Central memory CD8-positive, alpha-beta T cell (primary cell): ENCODE results near the gene LRRC45.
A peak's percentile ranks its signal among the peaks of the same experiment; 100 is the strongest.

Experiments
- ATAC-seq: fragments of 150-1000 bp; cut with Tn5 transposase; replicated peaks from 2 replicates; pipeline ENCODE4 v1.10.0; 2022; ENCODE audit warnings: mild to moderate bottlenecking, moderate FRiP score, moderate number of reproducible peaks; ENCODE audit not compliant: poor library complexity, severe bottlenecking; ENCODE audit errors: extremely low read depth
- DNase-seq, 2 donors: peaks; one replicate each; pipeline ENCODE4 v3.0.0; 2021; ENCODE audit warnings: low spot score in 2 of 2
- H3K27ac Mint-ChIP-seq: one replicate; pipeline ENCODE4 v1.8.0; 2022; ENCODE audit warnings: low read depth, mild to moderate bottlenecking, moderate library complexity, mixed read lengths
- H3K27me3 Mint-ChIP-seq: one replicate; pipeline ENCODE4 v1.8.0; 2022; ENCODE audit warnings: mixed read lengths
- H3K36me3 Mint-ChIP-seq: one replicate; pipeline ENCODE4 v1.8.0; 2022; ENCODE audit warnings: mild to moderate bottlenecking, moderate library complexity, mixed read lengths; ENCODE audit not compliant: insufficient read depth
- H3K4me1 Mint-ChIP-seq: one replicate; pipeline ENCODE4 v1.8.0; 2022; ENCODE audit warnings: mixed read lengths
- H3K4me3 Mint-ChIP-seq: one replicate; pipeline ENCODE4 v1.8.0; 2022; ENCODE audit warnings: mild to moderate bottlenecking, moderate library complexity, mixed read lengths
- H3K9me3 Mint-ChIP-seq: one replicate; pipeline ENCODE4 v1.8.0; 2022; ENCODE audit warnings: mixed read lengths

The LRRC45 gene

DNA sequence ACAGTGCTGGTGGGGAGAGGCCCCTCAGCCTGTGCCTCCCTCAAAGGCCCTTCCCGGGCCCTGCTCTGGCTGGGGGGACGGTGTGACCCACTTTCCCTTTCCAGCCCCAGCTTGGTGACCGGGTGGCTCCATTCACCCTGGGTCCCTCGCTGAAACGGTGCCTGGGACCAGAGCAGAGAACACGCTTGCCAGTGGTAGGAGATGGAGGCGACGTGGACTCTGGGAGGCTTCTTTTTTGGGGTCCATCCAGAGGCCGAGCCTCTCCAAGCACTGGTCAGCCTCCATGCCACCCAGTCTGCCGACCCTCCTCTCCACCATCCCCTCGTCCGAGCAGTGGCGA, 8.2 kb upstream of the LRRC45 start:
- DNase-seq: no peak
- Mint-ChIP-seq H3K4me1 (peaks cover under 1% of the 10 kb centered on the region), H3K9me3 (no peaks in the 10 kb centered on the region)

DNA sequence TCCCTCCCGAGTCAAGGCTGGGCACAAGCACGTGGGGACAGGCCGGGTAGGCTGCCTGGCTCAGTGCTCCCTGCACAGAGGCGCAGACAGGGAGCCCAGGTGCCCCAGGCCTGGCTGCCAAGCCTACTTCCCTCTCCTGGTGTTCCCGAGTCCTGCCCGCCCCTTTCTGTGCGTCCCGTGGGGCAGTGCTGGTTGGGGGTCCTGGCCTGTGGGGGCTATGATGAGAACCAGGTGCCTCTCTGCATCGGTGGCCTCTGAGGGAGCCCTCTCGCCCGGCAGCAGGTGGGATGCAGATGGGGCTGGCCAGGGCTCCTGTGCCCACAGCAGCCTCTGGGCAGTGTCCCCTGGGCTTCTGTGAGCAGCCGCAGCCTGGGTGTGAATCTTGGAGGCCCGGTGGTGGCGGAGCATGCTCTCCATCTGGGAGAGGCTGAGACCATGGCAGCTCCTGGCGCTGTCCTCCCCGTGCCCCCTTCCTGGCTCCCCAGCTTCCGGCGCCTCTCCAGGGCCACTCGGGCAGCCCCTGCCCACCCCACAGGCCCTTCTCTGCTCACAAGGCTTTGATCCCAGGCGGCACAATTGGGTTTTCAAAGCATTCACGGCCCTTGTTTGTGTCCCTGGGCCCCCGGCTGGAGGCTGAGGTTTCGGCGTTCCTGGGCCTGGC, 7.7 kb upstream of the LRRC45 start:
- H3K9me3 Mint-ChIP-seq: no peaks in the 10 kb centered on the region
- H3K36me3 Mint-ChIP-seq: no peaks in the 10 kb centered on the region
- no peak overlapping the region for H3K27ac Mint-ChIP-seq
- peaks cover 6% of the 10 kb centered on the region for H3K4me1 Mint-ChIP-seq
- H3K4me3 Mint-ChIP-seq: no peak overlapping the region
- ATAC-seq: no peak
- no peaks in the 10 kb centered on the region for H3K27me3 Mint-ChIP-seq
- no peak for DNase-seq

More for the DNA sequence above, 8.2 kb upstream of the LRRC45 start:
- no peaks in the 10 kb centered on the region for H3K36me3 Mint-ChIP-seq
- no peak for ATAC-seq
- H3K27ac Mint-ChIP-seq: no peak overlapping the region
- no peak overlapping the region for H3K4me3 Mint-ChIP-seq
- no peaks in the 10 kb centered on the region for H3K27me3 Mint-ChIP-seq

DNA sequence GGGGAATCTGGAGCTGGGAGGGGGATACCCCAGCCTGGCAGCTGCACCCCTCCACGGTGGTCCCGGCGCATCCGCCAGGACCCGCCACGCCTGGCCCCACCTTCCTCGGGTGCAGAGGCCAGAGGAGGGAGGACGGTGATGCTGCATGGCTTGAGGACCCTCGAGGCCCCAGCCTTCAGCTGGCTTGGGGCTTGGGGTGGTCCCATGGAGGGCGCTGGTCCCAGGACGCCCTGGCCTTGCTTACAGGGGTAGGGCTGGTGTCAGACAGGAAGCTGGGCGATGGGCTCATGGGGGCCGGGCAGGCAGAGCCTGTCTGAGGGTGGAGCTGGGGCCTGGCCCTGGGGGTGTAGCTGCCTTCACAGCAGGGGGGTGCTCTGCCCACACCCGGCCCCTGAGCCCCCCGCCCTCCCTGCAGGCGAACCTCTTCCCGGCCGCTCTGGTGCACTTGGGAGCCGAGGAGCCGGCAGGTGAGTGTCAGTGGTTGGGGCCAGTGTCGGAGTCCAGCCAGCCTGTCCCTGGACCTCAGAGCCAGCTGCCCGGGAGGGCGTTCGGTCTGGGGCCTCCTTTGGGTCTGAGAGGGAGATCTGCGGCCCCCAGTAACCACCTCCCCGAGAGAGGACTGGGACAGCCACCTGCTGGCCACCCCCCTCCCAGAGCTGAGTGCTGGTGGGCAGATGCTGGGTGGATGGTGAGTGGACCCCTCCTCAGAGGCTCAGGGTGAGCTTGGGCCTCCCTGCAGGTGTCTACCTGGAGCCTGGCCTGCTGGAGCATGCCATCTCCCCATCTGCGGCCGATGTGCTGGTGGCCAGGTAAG, 6.8 kb upstream of the LRRC45 start:
- no peak for ATAC-seq

DNA sequence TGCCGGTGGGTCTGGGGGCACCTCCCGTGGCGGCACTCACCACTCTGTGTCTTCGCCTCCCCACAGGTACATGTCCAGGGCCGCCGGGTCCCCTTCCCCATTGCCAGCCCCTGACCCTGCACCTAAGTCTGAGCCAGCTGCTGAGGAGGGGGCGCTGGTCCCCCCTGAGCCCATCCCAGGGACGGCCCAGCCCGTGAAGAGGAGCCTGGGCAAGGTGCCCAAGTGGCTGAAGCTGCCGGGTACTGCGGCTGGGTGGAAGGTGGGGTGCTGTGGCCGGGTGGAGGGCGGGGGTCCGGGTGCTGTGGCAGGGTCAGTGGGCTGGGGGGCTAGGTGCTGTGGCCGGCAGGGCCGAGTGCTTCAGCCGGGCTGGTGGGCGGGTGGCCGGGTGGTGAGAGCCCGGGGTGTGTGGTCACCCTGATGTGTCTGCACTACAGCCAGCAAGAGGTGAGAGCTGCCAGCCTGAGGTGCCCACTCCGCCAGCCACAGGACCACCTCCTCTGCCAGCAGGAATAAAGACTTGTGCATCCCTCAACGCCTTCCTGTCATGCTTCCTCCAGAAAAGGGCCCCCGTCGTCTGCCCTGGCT, 6.1 kb upstream of the LRRC45 start:
- DNase-seq (no peak), ATAC-seq (no peak)
- Mint-ChIP-seq H3K27ac (no peak overlapping the region), H3K27me3 (no peaks in the 10 kb centered on the region), H3K4me1 (peaks cover 17% of the 10 kb centered on the region), H3K9me3 (no peaks in the 10 kb centered on the region), H3K36me3 (no peaks in the 10 kb centered on the region), H3K4me3 (no peak overlapping the region)

More for the DNA sequence above, 6.8 kb upstream of the LRRC45 start:
- H3K4me3 Mint-ChIP-seq: no peak overlapping the region
- H3K4me1 Mint-ChIP-seq: peaks cover 10% of the 10 kb centered on the region
- H3K9me3 Mint-ChIP-seq: no peaks in the 10 kb centered on the region
- H3K36me3 Mint-ChIP-seq: no peaks in the 10 kb centered on the region
- H3K27ac Mint-ChIP-seq: no peak overlapping the region
- DNase-seq: no peak
- no peaks in the 10 kb centered on the region for H3K27me3 Mint-ChIP-seq

DNA sequence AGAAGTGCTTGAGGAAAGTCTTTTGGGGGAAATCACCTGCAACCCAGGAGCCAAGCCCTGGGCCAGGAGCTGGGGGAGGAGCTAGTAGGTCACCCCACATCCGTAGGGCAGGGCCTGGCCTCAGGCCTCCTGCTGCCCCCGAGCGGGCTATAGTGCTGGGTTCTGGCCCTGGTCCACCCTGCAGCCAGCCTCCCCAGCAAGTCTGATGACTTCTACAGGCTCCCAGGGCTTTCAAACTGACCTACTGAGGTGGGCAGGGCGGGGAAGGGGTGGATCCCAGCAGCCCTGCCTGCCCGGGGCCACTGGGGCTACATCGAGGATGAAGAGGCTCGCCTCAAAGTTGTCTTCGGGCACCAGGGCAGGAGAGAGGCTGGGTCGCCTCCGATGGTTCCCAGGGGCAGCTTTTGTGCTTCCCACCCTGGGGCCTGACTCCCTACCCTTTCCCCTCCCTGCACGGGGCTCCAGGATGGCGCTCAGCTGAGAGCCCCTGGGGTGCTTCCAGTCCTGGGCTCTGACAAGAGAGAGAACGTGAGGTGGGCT, 5.4 kb upstream of the LRRC45 start:
- no peaks in the 10 kb centered on the region for H3K9me3 Mint-ChIP-seq

DNA sequence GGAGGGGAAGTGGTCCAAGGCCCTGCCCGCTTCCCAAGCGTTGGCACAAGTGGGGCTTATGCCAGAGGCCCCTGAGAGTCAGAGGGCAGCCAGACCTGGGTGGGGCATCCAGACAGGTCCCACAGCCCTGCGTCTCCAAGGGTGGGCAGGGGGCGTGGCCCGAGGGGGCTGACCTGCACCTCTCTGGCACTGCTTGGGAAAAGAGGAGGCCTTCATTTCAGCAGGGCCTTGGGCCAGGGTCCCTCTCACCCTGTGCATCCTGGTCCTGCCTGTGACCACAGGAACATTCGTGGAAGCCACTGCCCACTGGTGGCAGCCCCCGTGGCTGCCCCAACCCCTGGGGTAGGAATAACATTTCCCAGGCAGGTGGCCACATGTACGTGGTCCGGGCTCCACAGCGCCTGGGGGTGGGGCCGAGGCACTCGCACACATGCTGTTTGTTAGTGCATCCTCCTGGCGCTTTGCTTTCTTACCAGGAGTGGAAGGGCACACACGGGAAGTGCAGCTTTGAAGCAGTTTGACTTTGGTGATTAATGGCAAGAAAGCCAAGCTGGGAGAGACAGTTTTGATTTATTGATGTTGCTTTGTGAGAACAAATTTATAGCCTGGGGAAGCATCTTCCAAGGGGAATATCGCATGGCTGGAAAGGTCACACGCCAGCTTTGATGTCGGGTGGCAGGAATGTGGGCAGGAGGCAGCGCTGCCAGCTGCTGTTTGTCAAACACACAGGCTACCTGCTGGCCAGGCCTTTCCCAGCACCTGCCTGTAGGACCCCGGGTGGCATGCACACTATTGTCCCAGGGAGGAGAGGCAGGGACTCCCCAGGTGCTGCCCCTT, 4.7 kb upstream of the LRRC45 start:
- Mint-ChIP-seq H3K4me3 (no peak overlapping the region), H3K27me3 (no peaks in the 10 kb centered on the region), H3K9me3 (no peaks in the 10 kb centered on the region), H3K36me3 (peaks cover 5% of the 10 kb centered on the region), H3K27ac (peak overlapping the region; percentile 13), H3K4me1 (peaks cover 19% of the 10 kb centered on the region)
- ATAC-seq (no peak), DNase-seq (no peak)

More for the DNA sequence above, 5.4 kb upstream of the LRRC45 start:
- H3K4me1 Mint-ChIP-seq: peaks cover 19% of the 10 kb centered on the region
- H3K4me3 Mint-ChIP-seq: no peak overlapping the region
- peaks cover 3% of the 10 kb centered on the region for H3K36me3 Mint-ChIP-seq
- ATAC-seq: no peak
- H3K27ac Mint-ChIP-seq: no peak overlapping the region
- no peak for DNase-seq
- H3K27me3 Mint-ChIP-seq: no peaks in the 10 kb centered on the region

DNA sequence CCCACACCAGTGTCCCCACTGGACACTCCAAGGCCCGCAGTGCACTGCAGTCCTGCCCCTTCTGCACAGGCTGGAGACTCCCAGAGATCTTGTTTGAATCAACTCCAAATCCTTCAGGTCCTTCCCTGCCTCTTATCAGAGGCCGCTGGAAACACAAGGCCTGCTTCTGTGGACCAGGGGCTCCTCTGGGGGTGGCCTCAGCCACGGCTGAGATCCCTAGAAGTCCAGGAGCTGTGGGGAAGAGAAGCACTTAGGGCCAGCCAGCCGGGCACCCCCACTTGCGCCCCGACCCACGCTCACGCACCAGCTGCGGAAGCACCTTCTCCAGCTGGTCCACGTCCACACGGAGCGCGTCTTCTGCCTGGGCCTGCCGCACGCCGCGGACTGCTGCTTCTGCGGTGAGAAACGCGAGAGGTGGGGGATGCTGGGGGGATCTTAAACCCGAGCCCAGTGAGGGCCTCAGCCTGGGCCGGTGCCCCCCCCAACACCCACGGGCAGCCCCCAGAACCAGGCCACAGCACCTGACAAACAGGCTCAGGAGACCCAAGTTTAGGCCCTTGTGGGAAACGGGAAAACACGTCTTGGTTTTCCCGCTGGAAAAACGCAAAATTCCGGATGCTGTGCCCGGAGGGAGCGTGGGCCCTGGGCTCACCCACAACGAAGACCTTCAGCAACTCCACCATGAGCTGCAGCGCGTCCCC, 4.0 kb upstream of the LRRC45 start:
- Mint-ChIP-seq H3K36me3 (peaks cover 5% of the 10 kb centered on the region), H3K9me3 (no peaks in the 10 kb centered on the region), H3K27ac (no peak overlapping the region), H3K4me1 (peaks cover 24% of the 10 kb centered on the region), H3K27me3 (no peaks in the 10 kb centered on the region), H3K4me3 (no peak overlapping the region)
- ATAC-seq (no peak), DNase-seq (no peak)

DNA sequence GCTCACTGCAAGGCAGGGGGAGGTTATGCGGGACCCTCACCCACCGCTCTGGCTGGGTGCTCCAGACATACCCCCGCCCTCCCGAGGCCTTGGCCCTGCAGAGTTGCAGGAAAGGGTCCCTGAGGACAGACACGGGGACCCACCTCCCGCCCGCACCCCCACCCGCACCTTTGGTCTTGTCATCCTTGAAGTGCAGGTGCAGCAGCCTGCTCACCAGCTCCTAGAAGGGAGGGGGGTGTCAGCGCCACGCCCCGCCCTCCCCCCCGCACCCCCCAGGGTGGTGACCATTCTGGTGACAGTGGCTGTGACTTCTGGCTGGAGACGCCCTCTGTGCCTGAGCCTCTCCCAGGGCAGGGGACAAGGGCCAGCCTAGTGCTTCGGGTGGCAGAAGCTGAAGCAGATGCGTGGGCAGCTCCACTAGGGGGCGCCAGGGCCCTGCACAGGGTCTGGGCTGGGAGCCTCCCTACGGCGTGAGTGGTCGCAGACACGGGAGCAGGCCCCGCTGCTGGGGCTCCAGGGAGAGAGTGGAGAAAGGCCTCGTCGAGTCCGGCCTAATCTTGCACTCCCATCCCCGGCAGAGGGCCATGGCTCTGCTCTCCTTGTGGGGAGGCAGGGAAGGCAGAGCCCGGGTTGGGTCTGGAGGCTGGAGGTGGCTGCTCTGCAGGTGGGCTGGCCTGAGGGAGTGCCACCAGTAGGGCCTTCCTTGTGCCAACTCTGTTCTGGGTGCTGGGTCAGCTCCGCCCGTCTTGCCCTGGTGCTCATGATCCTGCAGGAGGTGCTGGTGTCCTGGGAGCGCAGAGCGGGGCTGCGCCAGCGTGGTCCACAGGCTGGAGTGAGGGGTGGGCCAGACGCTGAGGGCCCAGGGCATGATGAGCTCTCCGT, 3.2 kb upstream of the LRRC45 start:
- peak in 1 of 2 donors; percentile 40 for DNase-seq
- H3K4me1 Mint-ChIP-seq: peaks cover 26% of the 10 kb centered on the region
- peak overlapping the region; percentile 34 for H3K4me3 Mint-ChIP-seq

DNA sequence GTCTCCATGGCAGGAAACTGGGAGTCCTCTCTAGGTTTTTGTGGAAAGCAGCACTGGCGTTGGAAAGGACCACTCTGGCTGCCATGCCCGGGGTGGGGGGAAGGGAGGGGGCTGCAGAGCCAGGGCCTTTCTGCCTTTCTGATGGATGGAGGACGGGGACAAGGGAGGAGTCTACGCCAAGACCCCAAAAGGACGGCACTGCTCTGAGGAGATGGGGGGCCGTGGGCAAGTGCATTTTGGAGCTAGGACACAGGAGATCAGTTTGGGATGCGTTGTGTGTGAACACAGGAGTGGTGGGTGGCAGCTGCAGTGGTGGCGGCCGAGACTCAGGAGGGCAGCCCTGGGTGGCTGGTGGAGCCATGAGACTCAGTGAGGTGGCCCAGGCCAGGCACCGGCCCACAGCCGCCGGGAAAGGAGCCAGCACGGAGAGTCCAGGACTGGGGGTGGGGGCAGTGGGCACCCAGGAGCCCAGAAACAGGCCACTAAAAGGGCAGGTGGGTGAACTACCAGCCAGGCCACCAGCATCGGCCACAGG, 2.5 kb upstream of the LRRC45 start:
- peak overlapping the region; percentile 34 for H3K4me3 Mint-ChIP-seq
- no peaks in the 10 kb centered on the region for H3K27me3 Mint-ChIP-seq
- H3K36me3 Mint-ChIP-seq: peaks cover 5% of the 10 kb centered on the region
- H3K27ac Mint-ChIP-seq: no peak overlapping the region
- DNase-seq (no peak), ATAC-seq (no peak)
- H3K4me1 Mint-ChIP-seq: peaks cover 26% of the 10 kb centered on the region
- H3K9me3 Mint-ChIP-seq: no peaks in the 10 kb centered on the region

More for the DNA sequence above, 3.2 kb upstream of the LRRC45 start:
- no peak for ATAC-seq
- H3K36me3 Mint-ChIP-seq: peaks cover 5% of the 10 kb centered on the region
- no peaks in the 10 kb centered on the region for H3K9me3 Mint-ChIP-seq
- H3K27ac Mint-ChIP-seq: no peak overlapping the region
- no peaks in the 10 kb centered on the region for H3K27me3 Mint-ChIP-seq

DNA sequence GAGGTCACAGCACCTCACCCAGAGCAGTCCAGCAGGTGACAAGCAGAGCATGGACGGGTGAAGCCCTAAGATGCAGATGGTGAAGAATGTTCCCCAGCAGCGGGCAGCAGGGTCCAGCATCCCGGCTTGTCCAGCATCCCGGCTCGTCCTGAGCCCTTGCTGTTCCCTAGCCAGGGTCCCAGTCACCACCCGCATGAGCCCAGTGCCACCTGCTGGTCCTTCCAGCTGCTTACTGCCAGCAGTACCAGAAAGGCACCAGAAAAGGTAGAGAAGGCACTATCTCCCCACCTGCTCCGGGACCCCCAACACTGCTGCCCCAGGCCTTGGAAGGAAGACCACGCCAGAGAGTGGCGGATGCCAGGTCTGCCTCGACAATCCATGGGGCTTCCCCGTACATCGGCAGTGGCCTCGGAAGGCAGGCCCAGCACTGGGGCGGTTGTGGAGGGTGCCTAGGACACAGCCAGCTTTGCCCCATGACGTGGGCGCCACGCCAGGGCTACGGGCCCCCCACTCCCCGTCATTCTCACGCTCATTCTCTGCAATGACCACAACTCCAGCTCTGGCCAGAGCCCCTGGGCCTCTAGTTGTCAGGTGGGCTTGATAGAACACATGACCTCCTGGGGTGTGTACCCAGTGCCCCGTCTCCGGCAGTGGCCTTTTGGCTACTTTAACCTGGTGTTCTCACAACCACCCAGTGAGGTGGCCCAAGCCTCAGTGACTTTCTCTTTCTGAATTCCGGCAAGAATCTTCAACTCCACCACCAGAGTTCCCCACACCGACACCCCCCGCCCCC, 1.8 kb upstream of the LRRC45 start:
- ATAC-seq (no peak), DNase-seq (no peak)
- no peaks in the 10 kb centered on the region for H3K9me3 Mint-ChIP-seq
- H3K27ac Mint-ChIP-seq: no peak overlapping the region
- no peaks in the 10 kb centered on the region for H3K27me3 Mint-ChIP-seq
- H3K4me3 Mint-ChIP-seq: peak overlapping the region; percentile 73
- H3K4me1 Mint-ChIP-seq: peaks cover 26% of the 10 kb centered on the region
- peaks cover 5% of the 10 kb centered on the region for H3K36me3 Mint-ChIP-seq
